Left forelimb (tissue), 1 donor: ENCODE measurements around the gene NID1.

ENCODE experiments used
- DNase-seq: peaks from one replicate; pipeline ENCODE4 v3.0.0-alpha.2; 2018; ENCODE audit warnings: low spot score

Gene NID1, protein sequence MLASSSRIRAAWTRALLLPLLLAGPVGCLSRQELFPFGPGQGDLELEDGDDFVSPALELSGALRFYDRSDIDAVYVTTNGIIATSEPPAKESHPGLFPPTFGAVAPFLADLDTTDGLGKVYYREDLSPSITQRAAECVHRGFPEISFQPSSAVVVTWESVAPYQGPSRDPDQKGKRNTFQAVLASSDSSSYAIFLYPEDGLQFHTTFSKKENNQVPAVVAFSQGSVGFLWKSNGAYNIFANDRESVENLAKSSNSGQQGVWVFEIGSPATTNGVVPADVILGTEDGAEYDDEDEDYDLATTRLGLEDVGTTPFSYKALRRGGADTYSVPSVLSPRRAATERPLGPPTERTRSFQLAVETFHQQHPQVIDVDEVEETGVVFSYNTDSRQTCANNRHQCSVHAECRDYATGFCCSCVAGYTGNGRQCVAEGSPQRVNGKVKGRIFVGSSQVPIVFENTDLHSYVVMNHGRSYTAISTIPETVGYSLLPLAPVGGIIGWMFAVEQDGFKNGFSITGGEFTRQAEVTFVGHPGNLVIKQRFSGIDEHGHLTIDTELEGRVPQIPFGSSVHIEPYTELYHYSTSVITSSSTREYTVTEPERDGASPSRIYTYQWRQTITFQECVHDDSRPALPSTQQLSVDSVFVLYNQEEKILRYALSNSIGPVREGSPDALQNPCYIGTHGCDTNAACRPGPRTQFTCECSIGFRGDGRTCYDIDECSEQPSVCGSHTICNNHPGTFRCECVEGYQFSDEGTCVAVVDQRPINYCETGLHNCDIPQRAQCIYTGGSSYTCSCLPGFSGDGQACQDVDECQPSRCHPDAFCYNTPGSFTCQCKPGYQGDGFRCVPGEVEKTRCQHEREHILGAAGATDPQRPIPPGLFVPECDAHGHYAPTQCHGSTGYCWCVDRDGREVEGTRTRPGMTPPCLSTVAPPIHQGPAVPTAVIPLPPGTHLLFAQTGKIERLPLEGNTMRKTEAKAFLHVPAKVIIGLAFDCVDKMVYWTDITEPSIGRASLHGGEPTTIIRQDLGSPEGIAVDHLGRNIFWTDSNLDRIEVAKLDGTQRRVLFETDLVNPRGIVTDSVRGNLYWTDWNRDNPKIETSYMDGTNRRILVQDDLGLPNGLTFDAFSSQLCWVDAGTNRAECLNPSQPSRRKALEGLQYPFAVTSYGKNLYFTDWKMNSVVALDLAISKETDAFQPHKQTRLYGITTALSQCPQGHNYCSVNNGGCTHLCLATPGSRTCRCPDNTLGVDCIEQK

DNA sequence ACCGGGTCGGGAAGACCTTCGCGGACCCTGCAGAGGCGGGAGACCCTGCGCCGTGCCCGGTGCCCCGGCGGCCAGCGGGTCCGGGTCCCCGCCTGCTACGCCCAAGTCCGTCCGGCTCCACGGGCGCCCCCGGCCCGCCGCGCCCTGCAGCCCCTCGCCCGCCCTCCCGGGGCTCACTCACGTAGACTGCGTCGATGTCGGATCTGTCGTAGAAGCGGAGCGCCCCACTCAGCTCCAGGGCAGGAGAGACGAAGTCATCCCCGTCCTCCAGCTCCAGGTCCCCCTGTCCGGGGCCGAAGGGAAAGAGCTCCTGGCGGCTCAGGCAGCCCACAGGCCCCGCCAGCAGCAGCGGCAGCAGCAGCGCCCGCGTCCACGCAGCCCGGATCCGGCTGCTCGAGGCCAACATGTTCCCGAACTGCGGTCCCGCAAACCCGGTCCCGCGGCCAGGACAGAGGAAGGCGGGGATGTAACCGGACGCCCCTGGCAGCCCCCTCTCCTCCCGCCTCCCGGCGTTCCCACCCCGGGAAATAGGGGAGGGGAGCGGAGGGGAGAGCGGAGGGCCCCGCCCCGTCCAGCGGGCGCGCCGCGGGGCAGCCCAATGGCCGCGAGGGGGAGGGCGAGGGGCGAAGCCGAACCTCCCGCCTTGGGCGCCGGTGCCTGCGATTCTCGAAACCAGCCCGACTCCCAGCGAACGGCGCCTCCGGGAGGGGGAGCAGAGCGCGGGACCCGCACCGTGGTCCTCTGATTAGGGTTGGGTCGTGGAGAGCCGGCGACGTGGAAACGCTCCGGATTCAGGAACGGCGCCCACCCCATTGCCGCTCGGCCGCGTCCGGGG is at the start of gene NID1:
TSS of gene NID1 (minus strand) at position 417 of the 835 bp plus-strand sequence. CDS start at position 406, 11 bp downstream.
- peak; percentile 94 for DNase-seq

DNA sequence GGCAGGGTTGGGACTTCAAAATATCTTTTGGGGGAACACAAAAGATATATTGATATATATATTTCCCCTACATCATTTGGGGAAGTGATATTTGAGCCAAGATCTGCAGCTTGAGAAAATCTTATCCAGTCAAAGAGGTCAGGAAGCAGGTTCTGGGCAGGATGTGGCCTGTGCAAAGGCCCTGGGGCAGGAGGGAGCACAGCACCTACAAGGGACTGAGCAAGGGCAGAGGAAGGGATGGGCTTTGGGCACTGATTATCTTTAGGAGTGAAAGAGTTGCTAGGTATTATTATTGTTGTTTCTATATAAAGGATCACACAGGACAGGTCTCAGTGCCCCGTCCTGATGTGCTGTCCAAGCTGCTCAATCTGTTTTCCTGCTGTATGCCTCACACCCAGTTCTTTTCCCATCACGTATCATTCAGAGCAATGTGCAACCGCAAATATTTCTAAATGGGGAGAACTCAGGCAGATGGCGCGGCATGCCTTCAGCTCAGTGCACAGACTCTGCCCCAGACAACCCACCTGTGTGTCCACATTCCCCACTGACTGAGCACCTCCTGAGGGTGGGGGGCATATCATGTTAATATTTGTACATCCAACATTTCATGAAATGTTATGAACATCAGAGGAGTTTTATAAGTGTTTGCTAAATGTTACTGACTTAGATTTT is 49.3 kb upstream of the NID1 start:
- DNase-seq = no peak

DNA sequence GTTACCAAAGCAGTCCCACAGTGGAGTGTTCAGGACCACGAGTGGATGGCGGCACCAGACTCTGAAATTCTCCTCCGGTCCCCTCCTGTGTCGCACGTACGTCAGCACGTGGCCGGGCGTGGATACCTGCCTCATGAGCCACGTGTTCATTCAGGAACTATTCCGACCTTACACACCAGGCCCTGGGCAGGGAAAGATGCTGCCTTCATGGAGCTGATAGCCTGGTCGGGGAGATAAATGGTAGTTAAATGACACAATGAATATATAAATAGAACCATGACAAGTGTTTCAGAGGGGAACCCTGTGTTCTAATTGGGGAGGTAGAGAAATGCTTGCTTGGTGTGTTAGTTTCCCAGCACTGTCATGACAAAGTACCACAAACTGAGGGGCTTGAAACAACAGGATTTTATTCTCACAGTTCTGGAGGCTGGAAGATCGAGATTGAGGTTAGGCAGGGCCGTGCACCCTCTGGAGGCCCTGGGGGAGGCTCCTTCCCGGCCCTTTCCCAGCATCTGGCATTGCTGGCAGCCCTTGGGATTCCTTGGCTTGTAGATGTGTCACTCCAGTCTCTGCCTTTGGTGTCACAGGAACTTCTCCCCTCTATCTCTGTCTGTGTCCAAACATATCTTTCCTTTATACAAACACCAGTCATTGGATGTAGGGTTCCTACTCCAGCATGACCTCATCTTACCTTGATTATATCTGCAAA is 48.6 kb upstream of the NID1 start:
- no peak for DNase-seq

DNA sequence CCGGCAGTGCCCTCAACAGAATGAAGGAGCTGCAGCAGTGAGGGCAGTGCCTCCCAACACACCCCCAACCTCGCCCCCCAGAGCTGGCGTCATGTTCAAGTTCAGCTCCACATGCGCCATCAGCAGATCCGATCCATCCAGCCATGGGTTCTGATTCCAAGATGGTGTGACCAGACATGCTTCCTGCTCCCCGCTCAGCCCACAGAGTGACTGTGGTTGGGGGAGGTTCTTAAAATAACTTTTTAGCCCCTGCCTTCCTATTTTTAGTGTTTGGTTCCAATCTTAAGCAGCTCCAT is 47.4 kb upstream of the NID1 start:
- DNase-seq = no peak

DNA sequence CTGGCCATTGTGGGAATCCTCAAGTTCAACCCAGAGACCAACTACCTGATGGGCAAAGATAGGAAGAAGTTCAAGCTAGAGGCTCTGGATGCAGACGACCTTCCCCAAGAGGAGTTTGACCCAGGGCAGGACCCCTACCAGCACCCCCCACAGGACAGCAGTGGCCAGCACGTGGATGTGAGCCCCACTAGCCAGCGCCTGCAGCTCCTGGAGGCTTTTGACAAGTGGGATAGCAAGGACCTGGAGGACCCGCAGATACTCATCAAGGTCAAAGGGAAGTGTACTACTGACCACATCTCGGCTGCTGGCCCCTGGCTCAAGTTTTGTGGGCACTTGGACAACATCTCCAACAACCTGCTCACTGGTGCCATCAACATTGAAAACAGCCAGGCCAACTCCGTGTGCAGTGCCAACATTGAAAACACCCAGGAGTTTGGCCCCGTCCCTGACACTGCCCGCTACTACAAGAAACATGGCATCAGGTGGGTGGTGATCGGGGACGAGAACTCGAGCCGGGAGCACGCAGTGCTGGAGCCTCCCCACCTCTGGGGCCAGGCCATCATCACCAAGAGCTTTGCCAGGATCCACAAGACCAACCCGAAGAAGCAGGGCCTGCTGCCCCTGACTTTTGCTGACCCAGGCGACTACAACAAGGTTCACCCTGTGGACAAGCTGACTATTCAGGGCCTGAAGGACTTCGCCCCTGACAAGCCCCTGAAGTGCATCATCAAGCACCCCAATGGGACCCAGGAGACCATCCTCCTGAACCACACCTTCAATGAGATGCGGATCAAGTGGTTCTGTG is 46.8 kb upstream of the NID1 start:
- DNase-seq = no peak

DNA sequence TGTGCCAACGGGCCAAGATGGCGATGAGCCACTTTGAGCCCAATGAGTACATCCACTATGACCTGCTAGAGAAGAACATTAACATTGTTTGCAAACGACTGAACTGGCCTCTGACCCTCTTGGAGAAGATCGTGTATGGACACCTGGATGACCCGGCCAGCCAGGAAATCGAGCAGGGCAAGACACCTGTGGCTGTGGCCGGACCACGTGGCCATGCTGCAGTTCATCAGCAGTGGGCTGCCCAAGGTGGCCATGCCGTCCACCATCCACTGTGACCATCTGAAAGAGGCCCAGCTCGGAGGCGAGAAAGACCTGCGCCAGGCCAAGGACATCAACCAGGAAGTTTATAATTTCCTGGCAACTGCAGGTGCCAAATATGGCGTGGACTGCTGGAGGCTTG is 45.2 kb upstream of the NID1 start:
- no peak for DNase-seq

DNA sequence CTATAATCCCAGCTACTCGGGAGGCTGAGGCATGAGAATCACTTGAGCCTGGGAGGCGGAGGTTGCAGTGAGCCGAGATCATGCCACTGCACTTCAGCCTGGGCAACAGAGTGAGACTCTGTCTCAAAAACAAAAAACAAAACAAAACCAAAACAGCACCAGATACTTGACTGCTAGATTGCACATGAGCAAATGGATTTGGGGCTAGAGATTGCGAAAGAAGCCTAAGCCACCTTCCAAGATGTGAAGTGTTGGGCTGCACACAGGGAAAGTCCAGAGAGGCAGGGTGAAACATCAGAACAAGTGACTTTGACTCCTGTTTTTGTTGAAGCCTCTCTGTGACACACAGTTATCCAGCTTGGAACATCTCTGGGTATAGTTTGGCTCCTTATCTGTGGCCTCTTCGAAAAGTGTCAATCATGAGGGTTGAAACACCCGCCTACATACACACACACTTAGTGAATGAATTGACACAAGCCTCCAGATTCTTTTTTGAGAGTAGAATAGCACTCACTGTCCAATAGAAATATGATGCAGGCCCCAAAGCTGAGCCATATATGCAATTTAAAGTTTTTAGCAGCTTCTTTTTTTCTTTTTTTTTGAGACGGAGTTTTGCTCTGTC is 43.2 kb upstream of the NID1 start:
- DNase-seq = no peak

DNA sequence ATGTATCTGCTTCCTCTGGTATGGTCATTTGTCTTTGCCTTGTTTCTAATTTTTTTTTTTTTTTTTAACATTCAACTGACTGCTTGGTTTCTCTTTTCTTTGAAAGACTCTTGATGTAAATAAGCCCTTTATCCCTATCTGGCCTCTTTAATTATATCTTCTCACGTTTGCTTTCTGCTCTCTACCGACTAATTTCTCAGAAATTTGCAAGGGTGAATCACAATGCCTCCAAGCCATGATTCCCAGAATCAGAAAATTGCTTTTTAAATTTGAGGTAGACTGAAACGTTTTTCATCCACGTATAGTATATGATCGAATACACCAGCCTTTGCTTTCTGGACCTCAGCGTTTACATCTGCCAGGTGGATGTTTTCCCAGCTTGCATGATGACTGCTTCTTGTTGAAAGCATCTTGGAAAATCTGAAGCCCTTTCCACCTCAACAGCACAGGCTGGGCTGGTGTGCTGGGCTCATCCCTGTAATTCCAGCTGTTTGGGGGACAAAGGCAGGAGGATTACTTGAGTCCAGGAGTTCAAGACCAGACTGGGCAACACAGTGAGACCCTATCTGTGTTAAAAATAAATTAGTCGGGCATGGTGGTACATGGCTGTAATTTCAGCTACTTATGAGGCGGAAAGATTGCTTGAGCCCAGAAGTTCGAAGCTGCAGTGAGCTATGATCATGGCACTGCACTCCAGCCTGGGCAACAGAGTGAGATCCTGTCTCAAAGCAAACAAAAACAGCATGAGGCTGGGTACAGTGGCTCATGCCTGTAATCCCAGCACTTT is 42.4 kb upstream of the NID1 start:
- no peak for DNase-seq

DNA sequence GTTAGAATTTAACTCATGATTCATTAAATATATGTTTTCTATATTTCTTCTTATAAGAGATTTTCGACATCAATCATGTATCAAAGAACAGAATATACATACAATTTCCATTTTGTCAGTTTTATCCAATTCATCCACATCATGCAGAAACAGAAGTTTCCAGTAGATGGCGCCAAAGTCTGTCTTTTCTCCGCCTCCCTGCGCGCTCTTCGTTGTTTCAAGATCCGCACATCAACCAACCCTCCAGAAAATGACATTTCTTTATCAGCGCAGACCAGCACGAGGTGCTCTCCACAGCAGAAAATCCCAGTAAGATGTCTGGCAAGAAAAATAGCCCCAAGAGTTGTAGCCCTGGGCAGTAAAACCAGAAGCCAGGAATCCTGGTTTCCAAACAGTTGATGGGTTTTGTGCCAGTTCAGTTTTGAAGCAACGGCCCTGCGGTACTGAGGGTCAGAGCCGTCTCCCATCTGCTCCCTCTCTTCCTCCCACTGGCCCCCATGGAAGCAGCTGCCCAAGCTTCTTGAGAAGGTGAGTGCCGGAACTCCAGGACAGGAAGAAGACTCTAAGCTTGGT is 38.8 kb upstream of the NID1 start:
- DNase-seq = no peak

DNA sequence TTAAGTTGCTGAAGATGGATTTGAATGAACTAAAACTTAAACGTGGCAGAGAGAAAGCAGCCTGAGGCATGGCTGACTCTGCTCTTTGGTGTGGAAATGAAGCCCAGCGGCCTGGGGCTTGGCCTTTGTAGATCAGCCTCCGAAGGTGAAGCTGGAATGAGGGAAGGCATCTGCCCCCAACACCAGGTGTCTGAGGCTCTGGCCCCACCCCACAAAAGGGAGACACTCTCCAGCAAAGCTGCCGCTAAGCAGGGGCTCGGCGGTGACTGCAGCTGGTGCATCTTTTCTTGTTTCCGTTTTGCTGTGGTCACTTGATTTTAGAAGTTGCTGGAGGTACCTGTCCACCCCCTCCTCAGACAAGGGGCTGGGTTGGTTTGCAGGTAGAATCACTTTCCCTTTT is 38.2 kb upstream of the NID1 start:
- no peak for DNase-seq

DNA sequence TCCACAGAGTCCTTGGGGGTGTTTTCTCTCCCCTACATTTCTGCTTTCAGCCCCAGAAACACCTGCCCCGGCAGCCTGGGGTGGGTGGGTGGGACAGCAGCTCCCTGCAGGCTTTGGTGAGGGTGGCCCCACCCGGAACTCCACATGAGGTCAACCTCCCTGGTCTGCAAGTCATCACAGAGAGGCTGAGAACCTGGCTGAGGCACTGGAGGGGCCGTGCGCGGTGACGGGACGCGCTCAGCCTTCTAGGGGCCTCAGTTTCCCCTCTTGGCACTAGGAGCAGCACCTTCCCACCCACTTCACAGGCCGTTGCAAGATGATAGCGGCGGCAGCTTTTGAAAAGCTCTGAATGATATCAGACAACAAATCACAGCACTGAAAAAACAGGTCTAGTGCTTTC is 37.7 kb upstream of the NID1 start:
- no peak for DNase-seq

DNA sequence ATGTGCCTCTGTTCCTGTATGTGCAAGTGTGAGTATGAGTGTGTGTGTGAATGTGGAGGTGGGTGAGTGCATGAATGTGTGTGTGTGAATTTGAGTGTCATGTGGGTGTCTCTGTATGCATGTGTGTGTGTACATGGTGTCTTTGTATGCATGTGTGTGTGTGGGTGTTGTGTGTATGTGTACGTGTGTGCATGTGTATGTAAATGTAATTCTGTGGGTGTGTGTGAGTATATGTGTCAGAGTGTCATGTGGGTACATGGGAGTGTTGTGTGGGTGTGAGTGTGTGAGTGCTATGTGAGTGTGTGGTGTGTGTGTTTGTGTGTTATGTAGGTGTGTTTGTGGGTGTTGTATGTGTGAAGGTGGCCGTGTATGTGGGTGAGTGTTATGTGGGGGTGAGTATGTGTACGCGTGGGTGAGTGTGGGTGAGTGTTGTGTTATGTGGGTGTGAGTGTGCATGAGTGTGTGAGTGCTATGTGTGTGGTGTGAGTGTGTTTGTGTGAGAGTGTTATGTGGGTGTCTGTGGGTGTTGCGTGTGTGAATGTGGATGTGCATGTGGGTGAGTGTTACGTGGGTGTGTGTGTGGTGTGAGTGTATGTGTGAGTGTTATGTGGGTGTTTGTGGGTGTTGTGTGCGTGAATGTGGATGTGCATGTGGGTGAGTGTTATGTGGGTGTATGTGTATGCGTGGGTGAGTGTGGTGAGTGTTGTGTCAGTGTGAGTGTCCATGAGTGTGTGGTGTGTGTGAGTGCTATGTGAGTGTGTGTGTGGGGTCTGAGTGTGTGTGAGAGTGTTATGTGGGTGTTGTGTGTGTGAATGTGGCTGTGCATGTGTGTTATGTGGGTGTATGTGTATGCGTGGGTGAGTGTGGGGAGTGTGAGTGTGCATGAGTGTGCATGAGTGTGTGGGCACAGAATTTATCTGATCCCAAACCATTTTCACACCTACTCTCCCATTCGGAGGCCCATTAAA is 36.6 kb upstream of the NID1 start:
- DNase-seq = no peak

DNA sequence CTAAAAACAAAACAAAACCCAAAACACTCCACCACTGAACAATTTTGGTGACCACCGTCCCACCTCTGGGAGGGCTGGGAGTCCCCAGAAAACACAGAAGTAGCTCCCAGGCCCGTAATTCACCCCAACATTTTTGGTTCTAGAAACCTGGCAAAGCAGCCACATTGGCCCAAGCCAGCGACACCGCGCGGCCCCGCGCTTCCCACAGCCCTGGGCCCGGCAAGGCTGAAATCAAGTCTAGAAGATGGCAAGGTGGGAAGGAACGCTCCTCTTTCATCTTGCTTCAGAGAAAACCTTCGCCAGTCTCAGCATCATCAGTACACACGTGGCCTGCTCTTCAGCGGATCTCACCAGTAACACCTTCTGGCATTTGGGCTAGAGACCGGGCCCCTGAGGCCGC is 35.9 kb upstream of the NID1 start:
- no peak for DNase-seq

DNA sequence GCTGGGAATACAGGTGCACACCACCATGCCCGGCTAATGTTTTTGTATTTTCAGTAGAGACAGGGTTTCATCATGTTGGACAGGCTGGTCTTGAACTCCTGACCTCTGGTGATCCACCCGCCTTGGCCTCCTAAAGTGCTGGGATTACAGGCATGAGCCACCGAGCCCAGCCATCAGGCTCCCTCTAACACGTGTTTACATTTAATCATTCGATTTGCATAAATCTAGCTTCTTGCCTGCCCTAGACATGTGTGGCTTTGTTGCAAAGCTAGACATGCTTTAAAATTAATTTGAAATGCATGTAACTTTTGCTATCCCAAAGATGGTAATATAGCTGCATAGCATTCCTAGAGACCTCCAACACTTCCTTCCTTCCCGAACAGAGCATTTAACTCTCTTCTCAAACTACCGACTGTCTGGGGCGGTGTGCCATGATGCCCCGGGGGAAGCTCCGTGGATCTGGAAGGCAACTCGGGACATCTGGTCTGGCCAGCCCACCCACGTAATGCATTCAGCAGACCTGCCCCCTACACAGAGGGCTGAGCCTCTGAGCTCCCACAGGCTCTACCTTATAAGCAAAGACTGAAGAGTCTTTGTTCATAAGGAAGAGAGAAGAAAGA is 34.6 kb upstream of the NID1 start:
- no peak for DNase-seq

DNA sequence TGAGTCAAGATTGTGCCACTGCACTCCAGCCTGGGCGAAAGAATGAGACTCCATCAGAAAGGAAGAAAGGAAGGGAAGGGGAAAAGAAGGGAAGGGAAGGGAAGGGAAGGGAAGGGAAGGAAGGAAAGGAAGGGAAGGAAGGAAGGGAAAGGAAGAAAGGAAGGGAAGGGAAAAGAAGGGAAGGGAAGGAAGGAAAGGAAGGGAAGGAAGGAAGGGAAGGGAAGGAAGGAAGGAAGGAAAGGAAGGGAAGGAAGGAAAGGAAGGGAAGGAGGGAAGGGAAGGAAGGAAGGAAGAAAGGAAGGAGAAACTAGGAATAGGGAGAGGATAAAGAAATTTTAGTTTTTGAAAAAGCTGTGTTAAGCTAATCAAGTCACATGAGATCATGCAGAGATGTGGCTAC is 33.4 kb upstream of the NID1 start:
- no peak for DNase-seq
